HEK293T (cell line): Measurements from ENCODE around the gene CDC34.
A peak's percentile ranks its signal among the peaks of the same experiment; 100 is the strongest.

Experiments used
- CTCF ChIA-PET: fragments of 350-600 bp; formaldehyde crosslinking; extraction: SDS; loops from one replicate; lab custom pipeline; 2021; ENCODE audit warnings: antibody characterized with exemption, inconsistent platforms; lab: Yijun Ruan, JAX
- POLR2A ChIA-PET: fragments of 350-600 bp; formaldehyde crosslinking; extraction: SDS; loops from one replicate; lab custom pipeline; 2020; ENCODE audit warnings: antibody characterized with exemption, inconsistent platforms; lab: Yijun Ruan, JAX
- DNase-seq: peaks from one replicate; pipeline ENCODE4 v3.0.0; 2012; ENCODE audit warnings: mixed read lengths; ENCODE audit errors: extremely low spot score
- ARNT ChIP-seq: fragments of 450-650 bp; IDR thresholded peaks from 2 replicates; pipeline ENCODE4 v1.6.1; 2017; ENCODE audit warnings: mild to moderate bottlenecking
- BHLHE40 ChIP-seq: fragments of 450-650 bp; IDR thresholded peaks from 2 replicates; pipeline ENCODE4 v1.6.1; 2016; ENCODE audit warnings: mild to moderate bottlenecking, moderate library complexity, borderline replicate concordance
- CTBP1 ChIP-seq: fragments of 450-650 bp; IDR thresholded peaks from 2 replicates; pipeline ENCODE4 v1.6.1; 2016; ENCODE audit warnings: borderline replicate concordance
- ELF4 ChIP-seq: fragments of 450-650 bp; IDR thresholded peaks from 2 replicates; pipeline ENCODE4 v1.6.1; 2017; ENCODE audit warnings: antibody characterized with exemption
- FOXA1 ChIP-seq: fragments of 450-650 bp; IDR thresholded peaks from 2 replicates; pipeline ENCODE4 v1.6.1; 2016; ENCODE audit warnings: mild to moderate bottlenecking
- FOXK2 ChIP-seq: fragments of 450-650 bp; IDR thresholded peaks from 2 replicates; pipeline ENCODE4 v1.6.1; 2016; ENCODE audit warnings: mild to moderate bottlenecking
- FOXM1 ChIP-seq: fragments of 450-650 bp; IDR thresholded peaks from 2 replicates; pipeline ENCODE4 v1.6.1; 2017; ENCODE audit warnings: mild to moderate bottlenecking, borderline replicate concordance
- HDGF ChIP-seq: fragments of 450-650 bp; IDR thresholded peaks from 2 replicates; pipeline ENCODE4 v1.6.1; 2017; ENCODE audit warnings: antibody characterized with exemption, borderline replicate concordance
- L3MBTL2 ChIP-seq: fragments of 450-650 bp; conservative IDR thresholded peaks from 2 replicates; pipeline ENCODE4 v1.6.1; 2016; ENCODE audit warnings: mild to moderate bottlenecking
- LEF1 ChIP-seq: fragments of 450-650 bp; IDR thresholded peaks from 2 replicates; pipeline ENCODE4 v1.6.1; 2017; ENCODE audit warnings: mild to moderate bottlenecking, borderline replicate concordance
- NFRKB ChIP-seq: fragments of 450-650 bp; IDR thresholded peaks from 2 replicates; pipeline ENCODE4 v1.6.1; 2016; ENCODE audit warnings: mild to moderate bottlenecking, moderate library complexity
- PKNOX1 ChIP-seq: fragments of 450-650 bp; IDR thresholded peaks from 2 replicates; pipeline ENCODE4 v1.6.1; 2016
- SP1 ChIP-seq: fragments of 450-650 bp; IDR thresholded peaks from 2 replicates; pipeline ENCODE4 v1.6.1; 2017
- SUZ12 ChIP-seq: fragments of 450-650 bp; IDR thresholded peaks from 2 replicates; pipeline ENCODE4 v1.6.1; 2016; ENCODE audit warnings: mild to moderate bottlenecking
- TARDBP ChIP-seq: fragments of 450-650 bp; IDR thresholded peaks from 2 replicates; pipeline ENCODE4 v1.6.1; 2016
- ZNF384 ChIP-seq: fragments of 450-650 bp; IDR thresholded peaks from 2 replicates; pipeline ENCODE4 v1.6.1; 2016

The CDC34 gene

GRCh38 chr19:485583-486236 lies 45.9 kb upstream of the CDC34 start:
- POLR2A ChIA-PET: interaction anchor here (0.9 to 1.1 kb wide), 4 partner anchors 8 to 141 kb away, joined by 3 to 4 read pairs (median 3); partner anchors contain the start of gene MIER2
- CTCF ChIA-PET: interaction anchor here (1.3 kb wide), 1 partner anchor 25 kb away, joined by 3 read pairs; no protein-coding TSS in a partner anchor

DNA sequence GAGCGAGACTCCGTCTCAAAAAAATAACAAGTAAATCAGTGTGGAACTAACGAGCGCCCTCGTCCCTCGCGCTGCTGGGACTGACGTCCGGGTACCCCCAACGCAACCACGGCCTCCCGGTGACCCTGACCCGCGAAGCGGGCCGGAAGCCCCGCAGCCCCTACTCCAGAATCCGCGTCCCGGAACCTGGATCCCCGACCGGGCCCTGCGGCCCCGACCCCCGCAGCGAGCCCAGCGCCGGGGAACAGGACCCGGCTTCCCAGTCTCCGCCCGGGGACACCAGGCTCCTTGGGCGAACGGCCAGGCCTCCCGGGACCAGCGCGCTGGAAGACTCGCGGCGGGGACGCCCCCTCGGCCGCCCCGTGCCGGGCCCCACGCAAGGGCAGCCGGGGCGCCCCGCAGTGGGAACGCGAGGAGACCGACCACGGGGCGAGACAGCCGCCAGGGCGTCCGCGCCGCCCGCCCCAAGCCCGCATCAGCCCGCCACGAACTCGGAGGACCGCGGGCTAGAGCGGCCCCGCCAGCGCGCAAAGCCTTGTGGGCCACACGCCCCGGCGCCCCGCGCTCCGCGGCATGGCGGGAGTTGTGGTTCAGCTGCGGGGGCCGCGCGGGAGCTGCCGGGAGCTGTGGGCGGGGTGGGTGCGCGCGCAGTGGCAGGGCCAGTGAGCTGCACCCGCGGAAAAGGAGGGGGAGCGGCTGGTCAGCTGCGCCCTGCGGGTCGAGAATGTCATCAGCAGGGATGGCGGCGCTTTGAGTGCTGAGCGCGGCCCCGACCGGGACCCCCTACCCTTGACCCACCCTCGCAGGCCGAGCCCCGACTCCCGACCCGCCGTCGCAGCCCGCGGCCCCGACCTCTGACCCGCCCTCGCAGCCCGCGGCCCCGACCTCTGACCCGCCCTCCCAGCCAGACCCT lies 42.8 kb upstream of the CDC34 start:
- peak; percentile 91 for DNase-seq
- ChIA-PET POLR2A (interaction anchor here (0.7 to 2.3 kb wide), 14 partner anchors 9 to 188 kb away, joined by 3 to 20 read pairs (median 6); partner anchors contain the start of genes BSG, CDC34, SHC2 and TPGS1), CTCF (interaction anchor here (0.6 kb wide), 1 partner anchor 76 kb away, joined by 3 read pairs; no protein-coding TSS in a partner anchor)
- TF ChIP-seq L3MBTL2: 0 out of 2 replicates have a peak, but pooled peaks have one; percentile 27
- no peak for TF ChIP-seq CTBP1
- TF ChIP-seq ARNT: peak; percentile 50; the same call in 1 of the 2 replicates

More at GRCh38 chr19:485583-486236, 45.9 kb upstream of the CDC34 start:
- DNase-seq: no peak
- no peak for TF ChIP-seq HDGF
- no peak for TF ChIP-seq FOXA1
- TF ChIP-seq BHLHE40: no peak
- TF ChIP-seq SP1: no peak
- no peak for TF ChIP-seq TARDBP
- TF ChIP-seq NFRKB: no peak
- TF ChIP-seq CTBP1: no peak
- TF ChIP-seq ZNF384: no peak
- no peak for TF ChIP-seq L3MBTL2
- TF ChIP-seq FOXM1: no peak
- no peak for TF ChIP-seq ELF4
- TF ChIP-seq SUZ12: no peak

DNA sequence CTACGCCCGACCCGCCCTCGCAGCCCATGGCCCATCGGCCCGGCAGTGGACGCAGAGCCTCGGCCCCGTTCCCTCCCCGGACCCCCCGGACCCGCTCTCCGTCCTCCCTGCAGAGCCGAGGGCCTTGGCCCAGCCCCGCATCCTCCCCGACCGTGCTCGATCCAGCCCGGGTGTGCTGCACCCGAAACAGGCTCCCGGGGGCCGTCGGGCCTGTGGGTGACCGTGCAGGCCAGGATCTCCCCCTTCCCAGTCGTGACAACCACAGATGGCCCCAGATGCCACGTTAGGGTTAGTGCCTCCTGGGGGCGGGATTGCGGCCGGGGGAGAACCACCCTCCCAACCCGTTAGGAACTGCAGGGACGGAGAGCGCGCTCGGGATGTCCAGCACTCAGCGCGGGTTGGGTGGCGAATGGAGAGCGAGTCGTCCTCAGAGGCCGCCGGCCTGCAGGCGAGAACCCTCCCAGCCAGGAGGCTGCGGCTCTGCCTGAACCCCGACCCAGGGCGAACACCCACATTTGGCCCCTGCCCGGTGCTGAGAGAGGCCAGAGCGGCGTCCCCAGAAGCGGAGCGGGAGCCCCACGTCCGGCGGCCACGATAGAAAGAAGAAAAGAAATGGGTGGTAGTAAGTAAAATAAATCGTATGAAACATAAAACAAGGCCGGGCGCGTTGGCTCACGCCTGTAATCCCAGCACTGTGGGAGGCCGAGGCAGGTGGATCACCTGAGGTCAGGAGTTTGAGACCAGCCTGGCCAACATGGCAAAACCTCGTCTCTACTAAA lies 42.0 kb upstream of the CDC34 start:
- no peak for DNase-seq
- TF ChIP-seq TARDBP (no peak), L3MBTL2 (no peak), FOXA1 (no peak), LEF1 (no peak), CTBP1 (no peak), BHLHE40 (no peak), FOXK2 (no peak), NFRKB (no peak), PKNOX1 (no peak), SUZ12 (no peak), ZNF384 (no peak), SP1 (no peak), HDGF (no peak), ARNT (no peak), ELF4 (no peak), FOXM1 (no peak)
- ChIA-PET CTCF (no interaction called here), POLR2A (interaction anchor here (0.7 to 2.3 kb wide), 12 partner anchors 8 to 116 kb away, joined by 3 to 20 read pairs (median 6); partner anchors contain the start of genes BSG, CDC34, SHC2 and TPGS1)

GRCh38 chr19:491146-491741 lies 40.3 kb upstream of the CDC34 start:
- TF ChIP-seq FOXA1: no peak
- peak; percentile 74 for TF ChIP-seq L3MBTL2
- DNase-seq: peak; percentile 74
- CTCF ChIA-PET: interaction anchor here (1.1 kb wide), 1 partner anchor 15 kb away, joined by 3 read pairs; no protein-coding TSS in a partner anchor
- POLR2A ChIA-PET: interaction anchor here (1.0 to 1.4 kb wide), 3 partner anchors 15 to 40 kb away, joined by 3 to 5 read pairs (median 4); partner anchors contain the start of gene TPGS1

DNA sequence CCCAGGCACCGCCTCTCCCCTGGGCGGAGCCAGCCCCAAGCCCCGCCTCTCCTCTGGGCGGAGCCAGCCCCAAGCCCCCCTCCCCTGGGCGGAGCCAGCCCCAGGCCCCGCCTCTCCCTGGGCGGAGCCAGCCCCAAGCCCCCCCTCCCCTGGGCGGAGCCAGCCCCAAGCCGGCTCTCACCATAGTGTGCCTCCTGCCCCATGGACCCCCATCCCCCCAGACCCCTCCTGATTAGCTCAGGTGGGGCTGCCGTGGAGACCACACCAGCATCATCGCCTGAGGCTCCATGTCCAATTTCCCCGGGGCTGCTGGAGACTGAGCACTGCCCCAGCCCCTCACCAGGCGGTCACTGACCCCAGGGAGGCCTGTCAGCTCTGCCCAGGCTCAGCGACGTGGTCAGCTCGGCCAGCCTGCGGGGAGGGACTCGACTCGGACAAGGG lies 39.4 kb upstream of the CDC34 start:
- CTCF ChIA-PET: no interaction called here
- DNase-seq: peak; percentile 60
- POLR2A ChIA-PET: interaction anchor here (1.4 kb wide), 1 partner anchor 15 kb away, joined by 4 read pairs; the partner anchor contains the start of gene TPGS1
- TF ChIP-seq FOXK2 (no peak), FOXA1 (no peak), LEF1 (no peak), CTBP1 (no peak), NFRKB (no peak), SP1 (no peak), SUZ12 (no peak), ARNT (no peak), HDGF (no peak), PKNOX1 (no peak), TARDBP (no peak), ZNF384 (no peak; the same call in 1 of the 2 replicates), ELF4 (no peak), L3MBTL2 (no peak), BHLHE40 (no peak), FOXM1 (no peak)
